HG03457 (cell line): ENCODE results near the gene TSPAN5.
"Not testable (repeated sequence)": the region's sequence is repeated elsewhere in the genome, so short reads cannot be mapped to it uniquely, and the experiment has no call there.

Experiments
- ATAC-seq: cut with Tn5 transposase; IDR thresholded peaks from one replicate; pipeline ENCODE4 v1.9.1; 2021; ENCODE audit warnings: moderate number of reproducible peaks; ENCODE audit not compliant: unreplicated experiment

Gene TSPAN5

GRCh38 chr4:98658287-98659105, at the start of gene TSPAN5:
Gene TSPAN5 (minus strand): TSS chr4:98658611.
- peak; percentile 64 for ATAC-seq

DNA sequence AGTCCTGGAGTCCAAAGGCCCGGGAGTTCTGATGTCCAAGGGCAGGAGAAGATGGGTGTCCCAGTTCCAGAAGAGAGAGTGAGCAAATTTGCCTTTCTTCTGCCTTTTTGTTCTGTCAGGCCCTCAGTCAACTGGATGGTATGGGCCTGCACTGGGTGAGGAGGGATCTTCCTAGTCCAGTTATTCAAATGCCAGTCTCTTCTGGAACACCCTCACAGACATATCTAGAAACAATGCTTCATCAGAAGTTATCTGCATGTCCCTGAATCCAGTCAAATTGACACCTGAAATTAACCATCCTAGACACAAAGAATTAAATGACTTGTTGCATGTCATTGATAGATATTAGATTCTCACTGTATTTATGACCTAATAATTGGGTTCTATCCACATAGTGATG, 48.5 kb upstream of the TSPAN5 start:
- no peak for ATAC-seq

DNA sequence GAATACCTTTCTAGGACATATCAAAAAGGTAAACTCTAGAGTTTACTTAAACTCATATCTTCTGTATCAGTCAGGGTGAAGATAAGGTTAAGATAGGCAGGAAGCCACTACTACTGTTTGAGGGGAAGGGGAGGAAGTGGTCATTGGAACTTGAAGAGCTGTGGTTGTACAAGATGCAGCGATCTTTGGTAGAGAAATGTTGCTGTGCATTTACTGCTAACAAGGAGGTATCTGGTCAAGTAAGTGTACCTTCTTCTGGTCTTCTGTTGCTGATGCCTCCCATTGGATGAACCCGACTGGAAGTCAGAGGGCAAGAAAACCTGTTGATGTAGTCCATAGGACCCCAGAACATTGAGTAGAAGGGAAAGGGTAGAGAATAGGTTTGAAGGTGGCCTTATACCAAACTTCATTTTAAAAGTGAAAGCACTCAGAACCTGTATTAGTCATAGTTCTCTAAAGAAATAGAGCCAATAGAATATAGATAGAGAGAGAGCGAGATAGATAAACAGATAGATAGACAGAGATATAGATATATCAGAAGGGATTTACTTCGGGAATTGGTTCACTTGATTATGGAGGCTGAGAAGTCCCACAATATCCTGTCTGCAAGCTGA, 47.9 kb upstream of the TSPAN5 start:
- ATAC-seq = no peak

DNA sequence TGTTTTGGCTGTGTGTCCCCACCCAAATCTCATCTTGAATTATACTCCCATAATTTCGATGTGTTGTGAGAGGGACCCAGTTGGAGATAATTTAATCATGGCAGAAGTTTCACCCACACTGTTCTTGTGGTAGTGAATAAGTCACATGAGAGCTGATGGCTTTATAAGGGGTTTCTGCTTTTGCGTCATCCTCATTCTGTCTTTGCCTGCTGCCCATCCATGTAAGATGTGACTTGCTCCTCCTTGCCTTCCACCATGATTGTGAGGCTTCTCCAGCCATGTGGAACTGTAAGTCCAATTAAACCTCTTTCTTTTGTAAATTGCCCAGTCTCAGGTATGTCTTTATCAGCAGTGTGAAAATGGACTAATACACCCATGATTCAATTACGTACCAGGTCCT, 47.2 kb upstream of the TSPAN5 start:
- not testable (repeated sequence) for ATAC-seq

DNA sequence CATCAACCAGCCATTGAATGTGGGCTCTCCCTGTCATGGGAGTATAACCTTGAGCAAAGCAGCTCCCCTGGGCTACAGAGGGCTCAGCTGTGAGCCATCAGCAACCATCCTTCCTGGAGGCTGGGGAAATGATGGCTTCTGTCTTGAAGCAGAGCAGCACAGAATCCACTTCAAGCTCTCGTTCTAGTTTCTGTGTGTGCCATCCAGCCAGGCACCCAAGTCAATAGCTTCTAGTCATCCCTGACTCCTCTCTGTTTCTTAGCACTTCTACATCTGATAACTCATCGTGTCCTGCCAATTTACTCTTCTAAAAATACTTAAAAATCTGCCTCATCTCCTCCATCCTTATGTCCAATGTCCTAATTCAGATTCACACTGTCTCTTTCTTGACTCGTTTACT, 42.2 kb upstream of the TSPAN5 start:
- ATAC-seq = no peak

- no peak for ATAC-seq
Observed at GRCh38 chr4:98694076-98694475, 35.7 kb upstream of the TSPAN5 start.

DNA sequence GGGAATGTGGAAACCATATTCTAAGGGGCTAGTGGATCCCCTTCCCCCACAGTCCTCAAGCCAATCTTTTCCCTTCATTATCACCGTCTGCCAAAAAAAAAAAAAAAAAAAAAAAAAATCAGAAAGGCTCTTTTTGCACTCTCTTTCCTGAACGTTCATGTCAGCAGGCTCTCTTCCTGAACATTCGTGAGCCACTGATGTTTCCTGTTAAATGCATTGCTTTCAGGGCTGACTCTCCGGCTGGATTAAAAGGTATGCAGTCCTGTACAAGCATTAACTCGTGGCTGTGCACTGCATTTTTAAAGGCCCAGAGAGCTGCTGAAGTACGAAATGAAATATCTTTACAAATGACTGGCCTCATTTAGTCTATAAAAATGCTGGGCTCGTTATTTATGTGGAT, 34.0 kb upstream of the TSPAN5 start:
- ATAC-seq = no peak

DNA sequence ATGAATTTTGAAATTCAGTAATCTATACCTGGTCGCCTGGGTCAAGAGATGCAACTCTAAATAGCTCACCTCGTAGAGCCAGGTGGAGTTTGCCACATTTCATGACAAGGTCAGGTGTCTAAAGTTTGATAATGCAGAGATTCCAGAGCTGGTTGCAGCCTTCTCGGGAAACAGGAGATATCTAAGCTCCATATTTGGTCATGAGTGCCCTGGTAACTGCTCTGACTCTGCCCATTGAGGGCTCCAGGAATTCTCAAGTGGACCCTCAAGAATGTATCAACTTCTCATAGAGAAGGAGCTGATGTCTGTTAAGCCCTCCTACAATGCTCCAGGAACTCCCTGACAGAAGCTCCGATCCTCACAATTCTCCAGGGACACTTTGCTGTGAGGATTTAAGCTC, 33.2 kb upstream of the TSPAN5 start:
- no peak for ATAC-seq

- no peak for ATAC-seq
Observed at GRCh38 chr4:98689507-98690174, 31.2 kb upstream of the TSPAN5 start.

- ATAC-seq = no peak
Observed at GRCh38 chr4:98688411-98689290, 30.2 kb upstream of the TSPAN5 start.

GRCh38 chr4:98687876-98688275, 29.5 kb upstream of the TSPAN5 start:
- ATAC-seq = no peak

- no peak for ATAC-seq
Observed at GRCh38 chr4:98686847-98687246, 28.4 kb upstream of the TSPAN5 start.

DNA sequence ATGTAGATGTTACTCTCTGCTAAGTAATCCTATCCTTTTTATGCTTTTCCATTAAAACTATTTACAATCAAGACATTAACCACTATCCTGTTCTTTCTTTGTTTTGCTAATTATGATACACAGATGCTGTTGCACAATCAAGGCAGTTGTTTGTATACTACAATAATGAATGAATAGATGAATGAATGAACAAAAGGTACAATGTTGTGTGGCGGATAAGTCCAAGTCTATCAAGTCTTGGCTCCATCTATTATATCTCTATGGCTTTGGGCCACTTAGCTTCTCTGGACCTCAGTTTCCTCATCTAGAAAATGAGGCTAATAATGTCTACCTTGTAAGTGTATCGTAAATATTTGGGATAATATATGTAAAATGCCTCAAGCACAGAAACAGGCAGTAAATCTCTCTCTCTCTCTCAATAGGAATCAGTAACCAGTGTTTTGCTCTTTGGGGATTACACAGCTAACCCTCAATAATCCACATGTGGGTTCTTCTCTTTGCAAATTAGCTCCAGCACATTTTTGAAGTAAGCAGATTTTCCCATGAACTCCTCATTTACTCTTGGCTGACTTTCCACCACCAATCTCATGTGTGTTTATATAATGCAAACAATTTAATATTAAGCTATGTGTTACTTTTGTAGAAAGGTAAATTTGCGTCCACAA, 27.8 kb upstream of the TSPAN5 start:
- no peak for ATAC-seq

DNA sequence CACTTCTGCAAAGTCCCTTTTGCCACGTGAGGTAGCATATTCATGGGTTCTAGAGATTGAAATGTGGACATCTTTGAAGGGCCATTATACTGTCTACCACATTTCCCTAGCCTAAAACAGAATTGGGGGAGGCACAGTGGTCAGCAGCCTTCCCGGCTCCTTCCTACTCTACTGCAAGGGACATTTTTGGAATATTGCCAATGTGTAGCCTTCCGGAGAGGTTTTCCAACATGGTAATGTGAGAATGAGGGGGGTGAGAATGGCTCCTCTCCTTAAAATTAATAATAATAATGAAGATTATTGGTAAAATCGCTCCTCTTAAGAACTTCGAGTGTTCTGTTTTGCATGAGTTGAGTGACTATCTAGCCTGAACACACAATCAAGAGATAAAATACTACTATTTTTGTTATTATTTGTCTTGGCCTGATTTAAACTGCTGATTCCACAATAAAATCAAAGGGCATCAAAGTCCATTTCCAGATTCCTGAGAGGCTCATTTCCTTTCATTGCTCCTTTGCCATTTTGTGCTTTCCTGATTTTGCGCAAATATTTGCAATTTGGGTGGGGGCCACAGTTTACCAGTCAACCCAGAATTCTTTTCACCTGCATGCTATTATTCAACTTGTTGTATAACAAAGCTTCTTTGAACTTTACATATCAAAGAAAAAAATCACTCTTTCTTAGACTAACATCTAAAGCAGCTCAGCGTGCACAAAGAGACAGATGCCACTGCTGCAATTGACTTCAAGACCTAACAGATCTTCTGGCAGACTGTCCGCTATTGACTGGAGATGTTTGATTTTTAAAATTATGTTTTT, 27.0 kb upstream of the TSPAN5 start:
- no peak for ATAC-seq

GRCh38 chr4:98682719-98683118, 24.3 kb upstream of the TSPAN5 start:
- no peak for ATAC-seq

- no peak for ATAC-seq
Observed at GRCh38 chr4:98680806-98681205, 22.4 kb upstream of the TSPAN5 start.

- ATAC-seq = no peak
Observed at GRCh38 chr4:98679738-98680137, 21.3 kb upstream of the TSPAN5 start.

GRCh38 chr4:98677799-98678198, 19.4 kb upstream of the TSPAN5 start:
- no peak for ATAC-seq

DNA sequence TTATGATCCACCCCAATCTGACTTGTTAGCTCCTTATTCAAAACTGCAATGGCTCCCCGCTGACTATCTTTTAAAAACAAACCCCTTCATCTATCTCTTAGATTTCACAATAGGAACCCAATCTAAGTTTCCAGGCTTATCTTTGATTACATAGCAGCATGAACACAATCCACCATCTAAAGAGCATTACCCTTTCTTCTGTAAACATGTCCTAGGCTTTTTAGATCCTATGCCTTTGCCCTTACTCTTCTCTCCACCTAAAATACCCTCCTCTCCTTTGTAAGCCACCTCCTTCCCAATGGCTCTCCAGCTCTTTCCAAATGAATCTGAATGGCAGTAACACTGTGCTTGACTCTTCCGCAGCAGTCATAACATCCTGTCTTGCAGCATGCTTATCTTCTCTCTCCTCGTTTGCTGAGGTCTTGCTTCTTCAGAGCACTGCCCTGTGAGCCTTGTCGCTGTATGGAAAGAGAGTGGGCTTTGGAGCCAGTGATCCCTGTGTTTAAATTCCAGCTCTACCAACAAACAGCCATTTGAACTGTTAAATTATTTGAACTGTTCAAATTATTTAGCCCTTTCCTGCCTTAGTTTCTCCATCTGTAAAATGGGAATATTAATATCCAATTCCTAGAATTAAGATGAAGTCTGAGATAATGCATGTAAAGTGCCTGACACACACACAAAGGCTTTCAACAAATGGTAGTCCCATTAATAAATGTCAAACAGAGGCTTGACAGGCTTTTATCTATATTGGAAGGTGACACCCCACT, 16.2 kb upstream of the TSPAN5 start:
- ATAC-seq = no peak
